ENCODE results near the gene PACS2. TPM values are rescaled to one million over a fixed set of nuclear protein-coding genes. Genes with fewer than 3 reads are reported as not detected.
A peak's percentile ranks its signal among the peaks of the same experiment; 100 is the strongest.

The PACS2 gene
- total and polyA plus RNA-seq, 4 donors = 5.1 to 21.9 (median 9.8) TPM

DNA sequence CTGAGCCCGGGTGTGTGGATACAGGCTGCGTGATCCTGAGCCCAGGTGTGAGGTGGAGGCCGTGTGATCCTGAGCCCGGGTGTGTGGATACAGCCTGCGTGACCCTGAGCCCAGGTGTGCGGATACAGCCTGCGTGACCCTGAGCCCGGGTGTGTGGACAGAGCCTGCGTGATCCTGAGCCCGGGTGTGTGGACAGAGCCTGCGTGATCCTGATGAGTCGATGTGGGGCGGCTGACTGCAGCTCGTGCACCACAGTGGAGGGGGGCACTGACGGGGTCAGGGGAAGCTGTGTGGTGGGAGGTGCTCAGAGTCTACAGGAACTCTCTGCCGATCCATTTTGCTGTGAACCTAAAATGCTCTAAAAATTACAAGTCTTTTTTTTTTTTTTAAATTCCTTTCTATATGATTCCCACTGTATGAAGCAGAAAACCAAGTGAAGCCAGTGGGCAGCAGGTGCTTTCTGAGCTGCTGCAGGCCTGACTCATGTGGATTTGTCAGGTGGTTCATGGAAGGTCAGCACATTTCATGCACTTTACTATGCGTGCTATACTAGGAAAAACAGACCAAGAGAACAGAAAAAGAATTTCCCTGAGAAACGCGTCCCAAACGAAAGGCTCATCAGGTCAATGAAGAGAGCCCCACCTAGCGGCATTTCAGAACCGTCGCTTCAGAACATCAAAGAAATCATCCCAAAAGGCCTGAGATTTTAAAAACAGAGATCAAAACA is 33.0 kb upstream of the PACS2 start:
- Histone ChIP-seq H3K4me1 (ENCODE audit: control insufficient read depth in 4 of 4, insufficient read depth in 4 of 4, low read length in 3 of 4) (peaks cover 8 to 26% (median 18%) of the 10 kb centered on the region in 4 donors), H3K27me3 (ENCODE audit: control insufficient read depth in 4 of 4, insufficient read depth in 4 of 4, low read length in 3 of 4) (no peaks in the 10 kb centered on the region), H3K27ac (ENCODE audit: low read depth in 1 of 2, low read length in 2 of 2) (no peak overlapping the region), H3K4me3 (ENCODE audit: low read depth in 1 of 3, low read length in 3 of 3) (no peak overlapping the region), H3K36me3 (ENCODE audit: control insufficient read depth in 4 of 4, insufficient read depth in 3 of 4, low read depth in 1 of 4, low read length in 3 of 4) (no peaks in the 10 kb centered on the region), H3K9ac (ENCODE audit: low read depth in 1 of 2, low read length in 2 of 2) (no peak overlapping the region), H3K9me3 (ENCODE audit: control insufficient read depth in 4 of 4, low read length in 3 of 4) (no peaks in the 10 kb centered on the region)
- TF ChIP-seq, protein P1, sequence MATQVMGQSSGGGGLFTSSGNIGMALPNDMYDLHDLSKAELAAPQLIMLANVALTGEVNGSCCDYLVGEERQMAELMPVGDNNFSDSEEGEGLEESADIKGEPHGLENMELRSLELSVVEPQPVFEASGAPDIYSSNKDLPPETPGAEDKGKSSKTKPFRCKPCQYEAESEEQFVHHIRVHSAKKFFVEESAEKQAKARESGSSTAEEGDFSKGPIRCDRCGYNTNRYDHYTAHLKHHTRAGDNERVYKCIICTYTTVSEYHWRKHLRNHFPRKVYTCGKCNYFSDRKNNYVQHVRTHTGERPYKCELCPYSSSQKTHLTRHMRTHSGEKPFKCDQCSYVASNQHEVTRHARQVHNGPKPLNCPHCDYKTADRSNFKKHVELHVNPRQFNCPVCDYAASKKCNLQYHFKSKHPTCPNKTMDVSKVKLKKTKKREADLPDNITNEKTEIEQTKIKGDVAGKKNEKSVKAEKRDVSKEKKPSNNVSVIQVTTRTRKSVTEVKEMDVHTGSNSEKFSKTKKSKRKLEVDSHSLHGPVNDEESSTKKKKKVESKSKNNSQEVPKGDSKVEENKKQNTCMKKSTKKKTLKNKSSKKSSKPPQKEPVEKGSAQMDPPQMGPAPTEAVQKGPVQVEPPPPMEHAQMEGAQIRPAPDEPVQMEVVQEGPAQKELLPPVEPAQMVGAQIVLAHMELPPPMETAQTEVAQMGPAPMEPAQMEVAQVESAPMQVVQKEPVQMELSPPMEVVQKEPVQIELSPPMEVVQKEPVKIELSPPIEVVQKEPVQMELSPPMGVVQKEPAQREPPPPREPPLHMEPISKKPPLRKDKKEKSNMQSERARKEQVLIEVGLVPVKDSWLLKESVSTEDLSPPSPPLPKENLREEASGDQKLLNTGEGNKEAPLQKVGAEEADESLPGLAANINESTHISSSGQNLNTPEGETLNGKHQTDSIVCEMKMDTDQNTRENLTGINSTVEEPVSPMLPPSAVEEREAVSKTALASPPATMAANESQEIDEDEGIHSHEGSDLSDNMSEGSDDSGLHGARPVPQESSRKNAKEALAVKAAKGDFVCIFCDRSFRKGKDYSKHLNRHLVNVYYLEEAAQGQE (IDR thresholded peaks at IDR 0.05) = no peak
- TF ChIP-seq, protein P2, sequence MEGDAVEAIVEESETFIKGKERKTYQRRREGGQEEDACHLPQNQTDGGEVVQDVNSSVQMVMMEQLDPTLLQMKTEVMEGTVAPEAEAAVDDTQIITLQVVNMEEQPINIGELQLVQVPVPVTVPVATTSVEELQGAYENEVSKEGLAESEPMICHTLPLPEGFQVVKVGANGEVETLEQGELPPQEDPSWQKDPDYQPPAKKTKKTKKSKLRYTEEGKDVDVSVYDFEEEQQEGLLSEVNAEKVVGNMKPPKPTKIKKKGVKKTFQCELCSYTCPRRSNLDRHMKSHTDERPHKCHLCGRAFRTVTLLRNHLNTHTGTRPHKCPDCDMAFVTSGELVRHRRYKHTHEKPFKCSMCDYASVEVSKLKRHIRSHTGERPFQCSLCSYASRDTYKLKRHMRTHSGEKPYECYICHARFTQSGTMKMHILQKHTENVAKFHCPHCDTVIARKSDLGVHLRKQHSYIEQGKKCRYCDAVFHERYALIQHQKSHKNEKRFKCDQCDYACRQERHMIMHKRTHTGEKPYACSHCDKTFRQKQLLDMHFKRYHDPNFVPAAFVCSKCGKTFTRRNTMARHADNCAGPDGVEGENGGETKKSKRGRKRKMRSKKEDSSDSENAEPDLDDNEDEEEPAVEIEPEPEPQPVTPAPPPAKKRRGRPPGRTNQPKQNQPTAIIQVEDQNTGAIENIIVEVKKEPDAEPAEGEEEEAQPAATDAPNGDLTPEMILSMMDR (IDR thresholded peaks at IDR 0.05; ENCODE audit: low read depth, low read length, missing input control) = peak; percentile 56
- peak; percentile 82 to 84 for TF ChIP-seq RAD21 (IDR thresholded peaks at IDR 0.05)
- WGBS = 71% methylated on average over 23 of the region's 23 CpGs
- DNase-seq (ENCODE audit: low spot score) = no peak

DNA sequence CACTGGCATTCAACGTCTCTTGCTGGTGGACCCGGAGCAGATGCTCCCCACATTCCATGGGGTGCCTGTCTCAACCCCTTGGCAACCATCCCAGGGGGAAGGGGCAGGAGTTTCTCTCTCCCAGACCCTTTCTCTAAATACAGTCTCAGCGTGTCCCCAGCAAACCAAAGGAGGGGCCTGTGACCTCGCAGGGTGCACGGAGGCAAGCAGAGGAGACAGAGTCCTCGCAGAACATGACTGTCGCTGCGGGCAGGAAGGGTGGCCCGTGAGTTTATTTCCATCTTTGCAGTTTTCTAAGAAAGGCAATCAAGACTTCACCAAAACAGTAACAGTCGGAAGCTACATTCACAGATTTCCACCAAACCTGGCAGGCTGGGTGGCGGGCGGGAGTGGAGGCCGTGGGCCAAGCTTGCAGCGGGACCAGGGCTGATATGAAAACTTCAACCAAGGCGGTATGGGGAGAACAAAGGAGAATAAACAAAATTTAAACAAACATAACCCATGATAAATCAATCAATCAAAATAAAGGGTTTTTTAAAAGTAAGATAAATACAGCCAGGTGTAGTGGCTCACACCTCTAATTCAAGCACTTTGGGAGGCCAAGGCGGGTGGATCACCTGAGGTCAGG is 32.3 kb upstream of the PACS2 start:
- no peaks in the 10 kb centered on the region for H3K27me3 ChIP-seq (ENCODE audit: control insufficient read depth in 4 of 4, insufficient read depth in 4 of 4, low read length in 3 of 4)
- 78% methylated on average over 16 of the region's 16 CpGs for WGBS
- DNase-seq (ENCODE audit: low spot score) = no peak
- no peaks in the 10 kb centered on the region for H3K9me3 ChIP-seq (ENCODE audit: control insufficient read depth in 4 of 4, low read length in 3 of 4)
- peaks cover 13 to 33% (median 24%) of the 10 kb centered on the region in 4 donors for H3K4me1 ChIP-seq (ENCODE audit: control insufficient read depth in 4 of 4, insufficient read depth in 4 of 4, low read length in 3 of 4)
- TF ChIP-seq, protein P1 (IDR thresholded peaks at IDR 0.05) = no peak
- TF ChIP-seq SP1 (IDR thresholded peaks at IDR 0.05) (no peak), HNF4G (IDR thresholded peaks at IDR 0.05) (no peak)
- no peak overlapping the region for H3K27ac ChIP-seq (ENCODE audit: low read depth in 1 of 2, low read length in 2 of 2)
- no peak overlapping the region for H3K4me3 ChIP-seq (ENCODE audit: low read depth in 1 of 3, low read length in 3 of 3)
- H3K9ac ChIP-seq (ENCODE audit: low read depth in 1 of 2, low read length in 2 of 2) = no peak overlapping the region
- H3K36me3 ChIP-seq (ENCODE audit: control insufficient read depth in 4 of 4, insufficient read depth in 3 of 4, low read depth in 1 of 4, low read length in 3 of 4) = no peaks in the 10 kb centered on the region
